HEK293 (cell line): ENCODE data around the gene ATP13A4.

Experiments used
- CTCF ChIA-PET: fragments of 350-600 bp; formaldehyde crosslinking; extraction: SDS; loops from one replicate; lab custom pipeline; 2021; ENCODE audit warnings: antibody characterized with exemption; lab: Yijun Ruan, JAX
- POLR2A ChIA-PET: fragments of 300-600 bp; formaldehyde crosslinking; extraction: SDS; loops from one replicate; lab custom pipeline; 2020; ENCODE audit warnings: antibody characterized with exemption, inconsistent platforms; lab: Yijun Ruan, JAX
- H3K27ac ChIP-seq: fragments of 200-500 bp; sonication (Bioruptor generic); 2 replicates; pipeline ENCODE4 v1.5.1; 2014; ENCODE audit warnings: low read depth, low read length, control low read depth, inconsistent platforms; ENCODE audit errors: extremely low read depth
- H3K36me3 ChIP-seq, 2 experiments: fragments of 200-500 bp in 1 of 2; sonication (Bioruptor generic) in 1 of 2; 1 replicate in 1 of 2; 2 replicates in 1 of 2; pipeline ENCODE4 v1.5.1; 2014 to 2017; ENCODE audit warnings: inconsistent platforms in 2 of 2, low read length in 2 of 2; ENCODE audit not compliant: control insufficient read depth in 2 of 2, insufficient read depth in 1 of 2
- H3K4me1 ChIP-seq: fragments of 200-500 bp; sonication (Bioruptor generic); 2 replicates; pipeline ENCODE4 v1.5.1; 2014; ENCODE audit warnings: mild to moderate bottlenecking, low read length, inconsistent platforms; ENCODE audit not compliant: control insufficient read depth, insufficient read depth
- H3K4me3 ChIP-seq: 2 replicates; pipeline ENCODE4 v1.5.1; 2011; ENCODE audit warnings: low read depth, mild to moderate bottlenecking, control low read depth, low read length, moderate library complexity
- H3K9me3 ChIP-seq: fragments of 200-500 bp; sonication (Bioruptor generic); 2 replicates; pipeline ENCODE4 v1.5.1; 2014; ENCODE audit warnings: low read depth, low read length, inconsistent platforms; ENCODE audit not compliant: control insufficient read depth, insufficient read depth
- BCL11B ChIP-seq: fragments of 450-650 bp; formaldehyde crosslinking; IDR thresholded peaks from 2 replicates; pipeline ENCODE4 v1.5.1; 2016; ENCODE audit warnings: low read depth, missing biosample characterization, missing genetic modification characterization
- HOXC10 ChIP-seq: sonication (generic); formaldehyde crosslinking; IDR thresholded peaks from 2 replicates; pipeline ENCODE4 v1.8.1; 2023; ENCODE audit warnings: mild to moderate bottlenecking, missing genetic modification reagents
- KLF1 ChIP-seq: fragments of 450-650 bp; formaldehyde crosslinking; IDR thresholded peaks from 2 replicates; pipeline ENCODE4 v1.5.1; 2016; ENCODE audit warnings: missing biosample characterization, missing genetic modification characterization
- PRDM1 ChIP-seq: fragments of 450-650 bp; formaldehyde crosslinking; IDR thresholded peaks from 2 replicates; pipeline ENCODE4; 2016; ENCODE audit warnings: missing biosample characterization, missing genetic modification characterization
- PRDM10 ChIP-seq: fragments of 450-650 bp; formaldehyde crosslinking; IDR thresholded peaks from 2 replicates; pipeline ENCODE4 v1.5.1; 2016; ENCODE audit warnings: missing biosample characterization, missing genetic modification characterization
- RBAK ChIP-seq: fragments of 450-650 bp; formaldehyde crosslinking; IDR thresholded peaks from 2 replicates; pipeline ENCODE4 v1.5.1; 2016; ENCODE audit warnings: missing biosample characterization, missing genetic modification characterization
- ZBTB6 ChIP-seq: fragments of 450-650 bp; formaldehyde crosslinking; IDR thresholded peaks from 2 replicates; pipeline ENCODE4 v1.5.1; 2017; ENCODE audit warnings: missing biosample characterization, missing genetic modification characterization
- ZNF354C ChIP-seq: fragments of 450-650 bp; formaldehyde crosslinking; IDR thresholded peaks from 2 replicates; pipeline ENCODE4 v1.5.1; 2016; ENCODE audit warnings: missing biosample characterization, missing genetic modification characterization, low read depth, borderline replicate concordance
- ZNF366 ChIP-seq: fragments of 450-650 bp; formaldehyde crosslinking; conservative IDR thresholded peaks from 2 replicates; pipeline ENCODE4 v1.5.1; 2016; ENCODE audit warnings: missing biosample characterization, missing genetic modification characterization
- ZNF426 ChIP-seq: fragments of 450-650 bp; formaldehyde crosslinking; IDR thresholded peaks from 2 replicates; pipeline ENCODE4 v1.5.1; 2017; ENCODE audit warnings: missing biosample characterization, missing genetic modification characterization, mild to moderate bottlenecking, inconsistent platforms, moderate library complexity
- ZNF433 ChIP-seq: fragments of 450-650 bp; formaldehyde crosslinking; IDR thresholded peaks from 2 replicates; pipeline ENCODE4 v1.5.1; 2016; ENCODE audit warnings: missing biosample characterization, missing genetic modification characterization, low read depth
- ZNF449 ChIP-seq: fragments of 450-650 bp; formaldehyde crosslinking; IDR thresholded peaks from 2 replicates; pipeline ENCODE4 v1.5.1; 2017; ENCODE audit warnings: missing biosample characterization, mild to moderate bottlenecking, missing genetic modification characterization, moderate library complexity
- ZNF510 ChIP-seq: fragments of 450-650 bp; formaldehyde crosslinking; IDR thresholded peaks from 2 replicates; pipeline ENCODE4 v1.5.1; 2018; ENCODE audit warnings: mild to moderate bottlenecking, missing genetic modification characterization, missing biosample characterization; ENCODE audit not compliant: insufficient replicate concordance
- ZNF521 ChIP-seq: fragments of 450-650 bp; formaldehyde crosslinking; IDR thresholded peaks from 2 replicates; pipeline ENCODE4 v1.5.1; 2017; ENCODE audit warnings: missing biosample characterization, mild to moderate bottlenecking, missing genetic modification characterization
- ZNF544 ChIP-seq: fragments of 450-650 bp; formaldehyde crosslinking; IDR thresholded peaks from 2 replicates; pipeline ENCODE4 v1.5.0; 2017; ENCODE audit warnings: missing biosample characterization, missing genetic modification characterization
- ZNF707 ChIP-seq: fragments of 450-650 bp; formaldehyde crosslinking; IDR thresholded peaks from 2 replicates; pipeline ENCODE4 v1.5.1; 2016; ENCODE audit warnings: missing biosample characterization, missing genetic modification characterization
- ZSCAN4 ChIP-seq: fragments of 450-650 bp; formaldehyde crosslinking; IDR thresholded peaks from 2 replicates; pipeline ENCODE4 v1.5.1; 2017; ENCODE audit warnings: missing biosample characterization, missing genetic modification characterization
- TF ChIP-seq, protein P1 (sequence below): fragments of 450-650 bp; formaldehyde crosslinking; IDR thresholded peaks from 2 replicates; pipeline ENCODE4 v1.5.1; 2016; ENCODE audit warnings: missing biosample characterization, missing genetic modification characterization
- TF ChIP-seq, protein P2 (sequence below): fragments of 450-650 bp; formaldehyde crosslinking; IDR thresholded peaks from 2 replicates; pipeline ENCODE4 v1.5.1; 2017; ENCODE audit warnings: missing biosample characterization, missing genetic modification characterization

Gene ATP13A4

GRCh38 chr3:193474446-193474845 lies 80.2 kb downstream of the ATP13A4 start:
- POLR2A ChIA-PET: no interaction called here
- TF ChIP-seq ZSCAN4 (tag by site-specific recombination): no peak
- no peak for TF ChIP-seq ZBTB6
- peak; percentile 86 for TF ChIP-seq ZNF366 (tag by site-specific recombination)
- TF ChIP-seq ZNF426: no peak
- no peak for TF ChIP-seq ZNF449 (tag by site-specific recombination)
- TF ChIP-seq ZNF510 (tag by site-specific recombination): no peak
- no peak for TF ChIP-seq ZNF521 (tag by site-specific recombination)
- TF ChIP-seq BCL11B (tag by site-specific recombination): no peak
- no peak for TF ChIP-seq HOXC10 (CRISPR knock-in tag)
- TF ChIP-seq, protein P1, sequence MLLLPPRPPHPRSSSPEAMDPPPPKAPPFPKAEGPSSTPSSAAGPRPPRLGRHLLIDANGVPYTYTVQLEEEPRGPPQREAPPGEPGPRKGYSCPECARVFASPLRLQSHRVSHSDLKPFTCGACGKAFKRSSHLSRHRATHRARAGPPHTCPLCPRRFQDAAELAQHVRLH (tag by site-specific recombination): no peak
- TF ChIP-seq ZNF544 (tag by site-specific recombination): no peak
- TF ChIP-seq ZNF354C (tag by site-specific recombination): no peak
- no peak for TF ChIP-seq ZNF433 (tag by site-specific recombination)
- TF ChIP-seq PRDM10 (tag by site-specific recombination): no peak
- TF ChIP-seq KLF1 (tag by site-specific recombination): no peak
- no peak for TF ChIP-seq ZNF707 (tag by site-specific recombination)
- TF ChIP-seq PRDM1 (tag by site-specific recombination): peak; percentile 55; the same call in 1 of the 2 replicates
- no peak for TF ChIP-seq RBAK (tag by site-specific recombination)
- no peak overlapping the region for H3K4me3 ChIP-seq
- H3K4me1 ChIP-seq: no peaks in the 10 kb centered on the region
- H3K36me3 ChIP-seq: no peaks in the 10 kb centered on the region
- CTCF ChIA-PET: interaction anchor here (0.6 to 1.4 kb wide), 3 partner anchors 15 to 659 kb away, joined by 3 to 5 read pairs (median 4); no protein-coding TSS in a partner anchor
- H3K9me3 ChIP-seq: no peaks in the 10 kb centered on the region
- no peak overlapping the region for H3K27ac ChIP-seq

GRCh38 chr3:193470710-193471109 lies 84.0 kb downstream of the ATP13A4 start:
- H3K36me3 ChIP-seq: no peaks in the 10 kb centered on the region
- no peaks in the 10 kb centered on the region for H3K9me3 ChIP-seq
- H3K4me1 ChIP-seq: no peaks in the 10 kb centered on the region
- TF ChIP-seq, protein P2, sequence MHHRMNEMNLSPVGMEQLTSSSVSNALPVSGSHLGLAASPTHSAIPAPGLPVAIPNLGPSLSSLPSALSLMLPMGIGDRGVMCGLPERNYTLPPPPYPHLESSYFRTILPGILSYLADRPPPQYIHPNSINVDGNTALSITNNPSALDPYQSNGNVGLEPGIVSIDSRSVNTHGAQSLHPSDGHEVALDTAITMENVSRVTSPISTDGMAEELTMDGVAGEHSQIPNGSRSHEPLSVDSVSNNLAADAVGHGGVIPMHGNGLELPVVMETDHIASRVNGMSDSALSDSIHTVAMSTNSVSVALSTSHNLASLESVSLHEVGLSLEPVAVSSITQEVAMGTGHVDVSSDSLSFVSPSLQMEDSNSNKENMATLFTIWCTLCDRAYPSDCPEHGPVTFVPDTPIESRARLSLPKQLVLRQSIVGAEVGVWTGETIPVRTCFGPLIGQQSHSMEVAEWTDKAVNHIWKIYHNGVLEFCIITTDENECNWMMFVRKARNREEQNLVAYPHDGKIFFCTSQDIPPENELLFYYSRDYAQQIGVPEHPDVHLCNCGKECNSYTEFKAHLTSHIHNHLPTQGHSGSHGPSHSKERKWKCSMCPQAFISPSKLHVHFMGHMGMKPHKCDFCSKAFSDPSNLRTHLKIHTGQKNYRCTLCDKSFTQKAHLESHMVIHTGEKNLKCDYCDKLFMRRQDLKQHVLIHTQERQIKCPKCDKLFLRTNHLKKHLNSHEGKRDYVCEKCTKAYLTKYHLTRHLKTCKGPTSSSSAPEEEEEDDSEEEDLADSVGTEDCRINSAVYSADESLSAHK (tag by site-specific recombination): no peak
- POLR2A ChIA-PET: no interaction called here
- H3K27ac ChIP-seq: no peak overlapping the region
- CTCF ChIA-PET: interaction anchor here (0.7 kb wide), 2 partner anchors 20 to 41 kb away, joined by 3 read pairs; no protein-coding TSS in a partner anchor
- H3K4me3 ChIP-seq: no peak overlapping the region
